ENCODE data around the gene MUC4.
"Not testable (repeated sequence)": the region's sequence is repeated elsewhere in the genome, so short reads cannot be mapped to it uniquely, and the experiment has no call there.

MUC4 gene

DNA sequence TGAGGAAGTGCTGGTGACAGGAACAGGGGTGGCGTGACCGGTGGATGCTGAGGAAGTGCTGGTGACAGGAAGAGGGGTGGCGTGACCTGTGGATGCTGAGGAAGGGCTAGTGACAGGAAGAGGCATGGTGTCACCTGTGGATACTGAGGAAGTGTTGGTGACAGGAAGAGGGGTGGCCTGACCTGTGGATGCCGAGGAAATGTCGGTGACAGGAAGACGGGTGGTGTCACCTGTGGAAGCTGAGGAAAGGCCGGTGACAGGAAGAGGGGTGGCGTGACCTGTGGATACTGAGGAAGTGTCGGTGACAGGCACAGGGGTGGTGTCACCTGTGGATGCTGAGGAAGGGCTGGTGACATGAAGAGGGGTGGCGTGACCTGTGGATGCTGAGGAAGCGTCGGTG lies 30.5 kb downstream of the MUC4 start:
- not testable (repeated sequence) for DNase-seq

GRCh38 chr3:195777975-195778374 lies 33.8 kb downstream of the MUC4 start:
- no peak for DNase-seq

DNA sequence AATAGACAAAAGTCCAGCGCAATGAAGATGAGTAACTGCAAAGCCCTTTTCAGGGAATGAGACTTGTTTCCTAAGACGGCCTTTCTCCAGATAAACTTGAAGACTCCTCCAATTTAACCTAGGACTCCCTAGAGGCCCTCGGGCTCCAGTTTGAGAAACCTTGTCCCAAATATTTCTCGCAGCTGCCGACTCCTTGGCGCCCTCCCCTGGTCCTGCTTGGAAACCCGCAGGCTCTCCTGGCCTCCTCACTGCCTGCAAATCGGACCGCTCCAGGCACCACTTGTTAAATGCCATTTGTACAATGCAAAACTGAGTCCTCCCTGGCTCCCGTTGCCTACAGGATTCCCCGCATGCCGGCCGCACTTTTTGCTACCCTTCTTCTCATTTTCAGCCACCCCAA lies 36.8 kb downstream of the MUC4 start:
- peak; percentile 14 for DNase-seq

GRCh38 chr3:195773956-195774537 lies 37.7 kb downstream of the MUC4 start:
- no peak for DNase-seq

- no peak for DNase-seq
Measured at GRCh38 chr3:195771646-195772300, 40.0 kb downstream of the MUC4 start.

GRCh38 chr3:195770841-195771645 lies 40.7 kb downstream of the MUC4 start:
- not testable (repeated sequence) for DNase-seq

DNA sequence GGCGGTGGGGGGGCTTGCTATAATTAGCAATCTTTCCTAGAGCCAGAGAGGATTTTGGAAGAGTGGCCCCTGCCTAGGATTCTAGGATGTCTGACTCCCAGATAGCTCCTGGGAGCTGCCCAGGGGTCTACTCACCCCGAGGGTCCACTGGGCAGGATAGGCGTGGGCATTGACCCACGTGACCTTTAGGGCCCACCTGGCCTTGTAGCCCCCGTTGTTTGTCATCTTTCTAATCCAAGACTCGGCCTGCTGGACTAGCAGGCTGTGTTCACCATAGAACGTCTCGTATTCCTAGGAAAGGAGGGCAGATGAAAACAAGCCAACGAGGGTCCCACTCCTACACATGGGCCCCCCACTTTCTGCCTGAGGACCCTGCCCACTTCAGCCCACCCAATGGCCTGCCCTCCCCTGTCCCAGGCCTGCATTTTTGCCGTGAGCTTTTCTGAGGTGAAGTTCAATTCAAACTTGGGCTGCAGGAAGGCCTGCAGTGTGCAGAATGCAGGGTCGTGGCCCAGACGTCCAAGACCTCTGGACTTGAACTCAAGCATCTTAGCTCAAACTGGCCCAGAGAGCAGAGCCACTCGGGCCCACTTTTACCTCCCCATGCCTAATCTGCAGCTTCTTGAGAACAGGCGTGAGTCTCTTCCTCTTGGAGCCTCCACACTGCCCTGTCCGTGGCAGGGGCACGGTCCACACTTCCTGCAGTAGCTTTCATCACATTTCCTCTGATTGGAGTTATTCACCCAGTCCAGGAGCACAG lies 41.5 kb downstream of the MUC4 start:
- no peak for DNase-seq

GRCh38 chr3:195769551-195769950 lies 42.2 kb downstream of the MUC4 start:
- no peak for DNase-seq

- DNase-seq = no peak
Measured at GRCh38 chr3:195768831-195769303, 42.9 kb downstream of the MUC4 start.

DNA sequence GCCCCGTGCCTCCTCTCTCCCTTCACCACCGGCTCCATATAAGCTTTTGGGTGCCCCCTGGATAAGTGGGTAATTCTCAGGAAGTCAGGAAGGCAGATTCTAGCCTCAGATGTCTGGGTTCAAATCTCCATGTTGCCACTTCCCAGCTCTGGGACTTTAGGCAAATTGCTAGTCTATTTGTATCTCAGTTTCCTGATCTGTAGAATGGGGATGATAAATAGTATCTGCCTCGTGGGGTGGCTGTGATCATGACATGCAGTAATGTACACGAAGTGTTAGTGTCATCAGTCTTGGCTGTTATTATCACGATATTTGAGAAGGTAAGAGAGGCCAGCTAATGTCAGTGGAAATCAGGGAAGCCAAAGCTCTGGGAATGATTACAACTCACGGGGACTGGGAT lies 43.3 kb downstream of the MUC4 start:
- no peak for DNase-seq

DNA sequence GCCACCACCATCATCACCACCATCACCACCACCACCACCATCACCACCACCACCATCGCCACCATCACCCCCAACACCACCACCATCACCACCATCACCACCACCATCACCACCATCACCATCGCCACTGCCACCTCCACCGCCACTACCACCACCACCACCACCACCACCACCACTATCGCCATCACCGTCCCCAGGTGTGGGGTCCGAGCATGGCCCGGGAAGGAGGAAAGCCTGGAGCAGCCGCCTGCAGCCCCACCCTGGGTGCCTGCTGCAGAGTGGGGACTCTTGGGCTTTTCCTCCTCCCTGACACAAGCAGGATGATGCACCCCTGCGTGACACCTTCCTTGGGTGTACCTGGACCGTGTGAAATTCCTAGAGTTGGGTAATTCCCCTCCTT lies 43.9 kb downstream of the MUC4 start:
- DNase-seq = no peak

DNA sequence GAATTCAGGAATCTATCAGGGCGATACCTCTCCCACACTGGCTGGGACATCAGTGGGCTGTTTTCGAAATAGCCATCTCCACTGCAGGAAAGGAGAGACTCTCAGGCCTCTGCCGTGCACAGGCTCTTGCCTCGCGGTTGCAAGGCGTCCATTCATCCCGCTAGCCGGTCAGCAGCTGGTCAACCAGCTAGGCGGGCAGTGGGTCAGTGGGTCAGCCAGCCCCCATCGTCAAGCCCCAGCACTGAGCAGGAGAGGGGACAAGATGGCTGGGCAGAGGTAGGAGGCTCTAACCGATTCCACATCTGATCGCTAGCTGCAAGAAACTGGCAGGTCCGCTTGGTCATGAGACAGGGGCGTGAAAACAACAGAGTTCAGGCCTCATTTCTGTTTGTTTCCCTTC lies 45.1 kb downstream of the MUC4 start:
- DNase-seq = no peak

DNA sequence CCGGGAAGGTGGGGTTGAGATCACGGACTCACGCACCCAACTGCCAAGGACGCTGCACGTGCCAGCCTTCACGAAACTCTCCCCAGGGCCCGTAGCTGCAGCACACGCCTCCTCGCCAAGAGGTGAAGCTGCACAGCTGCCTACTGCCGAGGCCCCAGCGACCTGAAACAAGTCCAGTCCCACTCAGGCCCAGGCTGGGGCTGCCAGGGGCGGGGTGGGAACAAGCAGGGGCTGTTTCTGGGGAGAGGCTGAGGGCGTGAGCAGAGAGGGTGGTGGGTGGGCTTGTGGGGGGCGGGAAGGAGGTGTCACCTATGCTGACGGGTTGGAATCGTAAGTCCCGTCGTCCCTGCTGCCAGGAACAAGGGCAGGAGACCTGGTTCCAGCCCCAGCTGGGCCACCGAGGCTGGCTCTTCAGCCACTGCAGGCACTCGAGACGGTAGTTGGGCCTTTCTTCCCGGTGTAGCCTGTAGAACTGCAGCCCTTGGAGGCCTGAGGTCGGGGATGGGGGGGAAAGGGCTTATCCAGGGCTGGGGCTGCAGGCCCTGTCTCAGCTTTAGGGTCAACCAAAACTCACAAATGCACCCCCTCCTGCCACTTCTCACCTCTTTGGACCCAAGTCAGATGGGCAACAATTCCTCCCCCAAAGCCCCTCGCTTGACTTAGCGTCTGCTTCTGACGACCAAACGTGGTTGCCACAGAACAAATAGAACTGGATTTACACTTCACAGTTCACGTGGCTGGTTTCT lies 46.6 kb downstream of the MUC4 start:
- no peak for DNase-seq

- DNase-seq = no peak
Measured at GRCh38 chr3:195763843-195764825, 47.6 kb downstream of the MUC4 start.

DNA sequence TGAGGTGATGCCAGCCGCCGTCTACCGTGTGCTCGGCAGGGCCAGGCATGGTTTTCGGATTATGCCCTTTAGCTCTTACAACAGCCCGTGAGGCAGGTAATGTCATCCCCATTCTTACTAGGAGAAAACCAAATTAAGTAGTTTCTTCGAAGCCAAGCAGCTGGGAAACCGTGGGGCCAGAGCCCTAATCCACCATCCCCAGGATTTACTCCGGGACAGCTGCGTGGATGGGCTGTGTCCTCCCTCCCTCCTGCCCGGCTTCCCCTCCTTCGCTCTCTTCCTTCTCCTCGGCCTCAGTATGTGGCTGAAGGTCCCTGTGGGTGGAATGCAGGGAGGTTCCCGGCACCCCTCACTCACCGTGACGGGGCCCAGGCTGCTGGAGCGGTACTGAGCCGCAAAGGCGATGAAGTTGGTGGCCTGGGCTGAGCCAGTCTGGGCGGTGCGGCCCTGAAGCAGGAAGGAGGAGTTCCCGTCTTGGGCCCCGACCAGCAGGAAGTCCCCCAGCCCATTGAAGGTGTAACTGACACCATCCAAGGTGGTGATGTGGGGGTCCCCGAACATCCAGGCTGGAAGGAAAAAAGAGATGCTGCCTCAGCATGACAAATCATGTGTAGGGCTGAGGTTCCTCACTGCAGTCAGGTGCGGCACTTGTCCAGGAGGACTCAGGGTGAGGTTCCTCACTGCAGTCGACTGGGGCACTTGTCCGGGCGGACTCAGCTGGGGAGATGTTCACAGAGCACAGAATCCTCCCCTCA lies 48.5 kb downstream of the MUC4 start:
- no peak for DNase-seq

GRCh38 chr3:195762611-195763010 lies 49.1 kb downstream of the MUC4 start:
- no peak for DNase-seq

- DNase-seq = no peak
Measured at GRCh38 chr3:195762249-195762585, 49.5 kb downstream of the MUC4 start.

GRCh38 chr3:195761567-195762248 lies 50.0 kb downstream of the MUC4 start:
- no peak for DNase-seq

- DNase-seq = no peak
Measured at GRCh38 chr3:195761123-195761566, 50.6 kb downstream of the MUC4 start.
